IPS-15b (cell line): ENCODE data around the gene ALCAM.

ENCODE experiments used
- H3K27me3 ChIP-seq: one replicate; pipeline ENCODE4 v1.6.1; 2013; ENCODE audit warnings: low read length; ENCODE audit not compliant: control insufficient read depth, insufficient read depth
- H3K36me3 ChIP-seq: one replicate; pipeline ENCODE4 v1.6.1; 2013; ENCODE audit warnings: low read length; ENCODE audit not compliant: control insufficient read depth, insufficient read depth
- H3K4me1 ChIP-seq: one replicate; pipeline ENCODE4 v1.6.1; 2013; ENCODE audit warnings: mild to moderate bottlenecking, low read length; ENCODE audit not compliant: control insufficient read depth, insufficient read depth
- H3K4me3 ChIP-seq: one replicate; pipeline ENCODE4 v1.5.1; 2013; ENCODE audit warnings: low read depth, low read length
- H3K9ac ChIP-seq: one replicate; pipeline ENCODE4 v1.6.1; 2013; ENCODE audit warnings: low read depth, mild to moderate bottlenecking, low read length
- H3K9me3 ChIP-seq: one replicate; pipeline ENCODE4 v1.6.1; 2013; ENCODE audit warnings: mild to moderate bottlenecking, low read length; ENCODE audit not compliant: control insufficient read depth, insufficient read depth

ALCAM gene

DNA sequence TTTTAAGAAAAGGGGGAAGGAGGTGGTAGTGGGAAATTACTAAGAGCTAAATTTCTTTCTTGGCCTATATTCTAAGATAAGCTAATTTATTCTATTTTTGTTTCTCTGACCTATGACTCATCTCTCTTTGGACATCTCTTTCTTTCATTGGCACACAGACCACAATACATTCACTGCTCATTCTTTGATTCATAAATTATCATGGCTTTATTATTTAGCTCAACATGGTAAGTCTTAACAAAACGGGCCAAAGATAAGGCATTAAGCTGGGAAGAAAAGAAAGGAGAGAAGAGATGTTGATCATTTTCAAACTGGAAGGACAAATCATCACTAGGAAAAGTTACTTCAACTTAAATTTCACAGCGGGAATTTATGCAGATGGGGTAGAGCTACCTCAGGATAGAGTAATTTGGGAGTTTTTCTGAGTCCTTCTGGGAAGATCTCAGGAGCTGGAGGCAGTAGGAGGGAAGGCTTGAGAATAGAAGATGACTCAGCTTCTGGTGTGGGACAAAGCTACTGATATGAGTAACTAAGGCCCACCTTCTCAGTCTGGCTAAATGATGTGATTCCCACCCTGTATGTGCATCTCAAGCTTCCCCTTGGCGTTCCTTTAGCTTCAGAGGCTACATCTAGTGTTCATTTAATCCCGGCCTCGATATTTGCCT is 7.5 kb upstream of the ALCAM start:
- Histone ChIP-seq H3K4me3 (no peak overlapping the region), H3K9me3 (no peaks in the 10 kb centered on the region), H3K27me3 (peaks cover 19% of the 10 kb centered on the region), H3K4me1 (peaks cover 5% of the 10 kb centered on the region), H3K36me3 (no peaks in the 10 kb centered on the region), H3K9ac (no peak overlapping the region)

DNA sequence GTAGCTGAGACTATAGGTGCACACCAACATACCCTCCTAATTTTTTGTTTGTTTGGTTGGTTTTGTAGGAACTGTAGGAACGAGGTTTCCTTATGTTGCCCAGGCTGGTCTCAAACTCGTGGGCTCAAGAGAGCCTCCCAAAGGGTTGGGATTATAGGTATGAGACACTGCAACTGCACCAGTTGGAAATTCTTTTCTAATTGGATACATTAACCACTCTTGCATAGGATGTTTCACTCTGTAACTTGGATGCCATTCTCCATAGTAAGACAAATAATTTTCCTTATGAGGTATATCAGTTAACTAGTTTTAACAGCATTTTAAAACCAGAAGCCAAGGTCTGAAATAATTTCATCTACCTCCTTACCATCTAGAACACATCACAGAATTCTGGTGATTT is 6.7 kb upstream of the ALCAM start:
- Histone ChIP-seq H3K4me1 (peaks cover 5% of the 10 kb centered on the region), H3K27me3 (peaks cover 14% of the 10 kb centered on the region), H3K36me3 (no peaks in the 10 kb centered on the region), H3K9me3 (no peaks in the 10 kb centered on the region), H3K9ac (no peak overlapping the region), H3K4me3 (no peak overlapping the region)

DNA sequence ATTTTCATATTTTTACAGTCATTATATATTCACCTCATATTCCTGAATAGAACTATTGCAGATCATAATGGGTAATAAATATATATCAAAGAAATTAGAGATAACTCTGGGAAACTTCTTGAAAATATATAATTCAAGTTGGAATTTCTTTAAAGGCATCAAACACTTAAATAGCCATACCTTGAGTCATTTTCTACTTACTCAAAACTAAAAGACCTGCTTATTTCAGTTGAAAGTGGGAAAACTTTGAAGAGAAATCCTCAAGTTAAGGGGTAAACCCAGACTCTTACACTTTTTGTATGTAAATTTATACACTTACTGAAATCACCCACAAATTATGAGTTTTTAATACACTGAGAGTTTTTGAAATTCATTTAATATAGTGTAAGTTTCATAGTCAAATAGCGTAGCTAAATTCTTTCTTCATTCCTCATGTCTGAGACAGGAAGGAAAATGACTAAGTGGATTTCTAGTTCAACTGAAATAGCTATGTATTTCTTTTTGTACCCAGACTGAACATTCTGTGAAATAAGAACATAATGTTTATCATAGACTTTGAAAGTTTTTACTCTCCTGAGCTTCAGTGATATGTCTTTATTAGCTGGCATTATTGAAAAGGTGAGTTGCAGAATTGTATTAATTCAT is 4.6 kb upstream of the ALCAM start:
- no peak overlapping the region for H3K9ac ChIP-seq
- no peaks in the 10 kb centered on the region for H3K9me3 ChIP-seq
- H3K4me3 ChIP-seq: no peak overlapping the region
- peaks cover 4% of the 10 kb centered on the region for H3K4me1 ChIP-seq
- H3K36me3 ChIP-seq: no peaks in the 10 kb centered on the region
- H3K27me3 ChIP-seq: no peaks in the 10 kb centered on the region

DNA sequence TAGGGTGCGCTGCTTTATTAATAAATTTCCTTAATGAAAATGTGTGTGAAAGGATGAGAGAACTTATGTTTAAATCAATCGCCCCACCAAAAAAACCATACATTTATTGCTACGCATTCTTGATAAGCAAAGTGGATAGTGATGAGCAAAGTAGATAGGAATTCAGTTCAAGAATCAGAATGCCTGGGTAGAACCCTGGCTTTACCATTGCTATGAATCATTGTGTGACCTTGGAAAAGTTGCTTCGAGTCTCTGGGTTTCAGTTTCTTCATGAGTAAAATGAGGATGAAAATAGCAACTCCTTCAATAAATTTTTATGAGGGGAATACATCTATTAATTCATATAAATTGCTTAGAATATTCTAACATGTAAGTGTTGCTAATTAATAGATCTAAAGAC is 2.6 kb upstream of the ALCAM start:
- H3K27me3 ChIP-seq: no peaks in the 10 kb centered on the region
- H3K4me3 ChIP-seq: no peak overlapping the region
- H3K9me3 ChIP-seq: no peaks in the 10 kb centered on the region
- peaks cover 4% of the 10 kb centered on the region for H3K4me1 ChIP-seq
- H3K36me3 ChIP-seq: no peaks in the 10 kb centered on the region
- no peak overlapping the region for H3K9ac ChIP-seq

DNA sequence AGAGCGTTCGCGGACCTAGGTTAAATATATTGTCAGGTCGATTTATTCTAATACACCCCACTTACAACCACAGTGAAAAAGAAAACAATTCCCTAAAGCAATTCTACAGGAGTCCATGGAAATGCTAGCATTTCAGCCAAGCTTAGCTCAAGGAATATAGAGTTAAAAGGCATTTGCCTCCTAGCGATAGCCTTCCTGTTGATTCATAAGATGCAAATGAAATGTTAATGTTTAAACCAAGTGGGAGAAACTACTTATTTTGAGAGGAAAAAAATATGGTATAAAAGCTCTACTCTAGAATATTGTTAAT is 1.7 kb upstream of the ALCAM start:
- Histone ChIP-seq H3K36me3 (no peaks in the 10 kb centered on the region), H3K4me3 (peak overlapping the region; percentile 67), H3K27me3 (no peaks in the 10 kb centered on the region), H3K9ac (no peak overlapping the region), H3K4me1 (peaks cover 4% of the 10 kb centered on the region), H3K9me3 (no peaks in the 10 kb centered on the region)

DNA sequence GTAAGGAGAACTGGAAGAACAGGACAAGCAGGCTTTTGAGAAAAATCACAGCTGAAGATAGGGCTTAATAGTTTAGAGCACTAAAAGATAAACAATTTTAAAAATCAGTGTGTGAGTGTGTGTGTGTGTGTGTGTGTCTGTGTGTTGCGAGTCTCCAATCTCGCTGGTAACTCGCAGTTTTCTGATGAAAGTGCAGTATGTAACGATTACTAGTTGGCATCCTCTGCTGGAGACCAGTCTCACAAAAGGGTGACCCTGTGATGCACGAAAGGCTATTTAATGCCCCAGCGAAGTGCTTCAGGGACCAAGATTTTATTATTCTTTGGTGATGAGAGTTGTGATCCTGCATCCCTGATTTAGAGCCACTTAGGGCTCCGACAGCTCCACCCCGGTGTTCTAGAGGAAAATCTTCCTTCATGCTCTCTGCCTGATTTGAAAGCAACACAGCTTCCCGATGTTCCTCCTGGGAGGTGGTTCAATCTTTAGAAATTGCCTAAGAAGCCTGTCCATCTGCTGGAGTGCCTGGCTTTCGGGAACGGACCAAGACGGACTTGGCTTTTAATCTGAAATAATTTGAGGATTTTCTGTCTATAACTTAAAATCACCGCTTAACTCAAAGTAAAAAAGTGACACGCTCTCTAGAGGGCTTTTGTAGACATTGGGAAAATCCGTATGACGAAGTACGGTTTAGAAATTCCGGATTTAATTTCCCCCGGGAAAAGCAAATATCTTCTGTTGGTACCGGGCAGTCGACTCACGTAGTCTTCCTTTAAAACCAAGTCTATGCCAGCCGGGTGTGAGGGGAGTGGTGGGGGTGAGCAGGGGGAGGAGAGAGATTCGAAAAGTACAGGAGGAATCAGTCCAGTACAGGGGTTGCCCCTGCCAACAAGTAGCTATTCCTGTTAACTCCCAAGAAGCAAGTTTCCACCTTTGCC is 1.1 kb upstream of the ALCAM start:
- Histone ChIP-seq H3K9ac (peak overlapping the region; percentile 28), H3K4me3 (peak overlapping the region; percentile 67), H3K36me3 (no peaks in the 10 kb centered on the region), H3K27me3 (no peaks in the 10 kb centered on the region), H3K4me1 (peaks cover 4% of the 10 kb centered on the region), H3K9me3 (no peaks in the 10 kb centered on the region)

DNA sequence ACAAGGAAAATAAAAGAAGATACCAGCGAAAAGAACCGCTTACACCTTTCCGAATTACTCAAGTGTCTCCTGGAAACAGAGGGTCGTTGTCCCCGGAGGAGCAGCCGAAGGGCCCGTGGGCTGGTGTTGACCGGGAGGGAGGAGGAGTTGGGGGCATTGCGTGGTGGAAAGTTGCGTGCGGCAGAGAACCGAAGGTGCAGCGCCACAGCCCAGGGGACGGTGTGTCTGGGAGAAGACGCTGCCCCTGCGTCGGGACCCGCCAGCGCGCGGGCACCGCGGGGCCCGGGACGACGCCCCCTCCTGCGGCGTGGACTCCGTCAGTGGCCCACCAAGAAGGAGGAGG is 325 bp downstream of the ALCAM start:
- peak overlapping the region; percentile 82 for H3K4me3 ChIP-seq
- H3K9ac ChIP-seq: peak overlapping the region; percentile 57
- H3K9me3 ChIP-seq: no peaks in the 10 kb centered on the region
- no peaks in the 10 kb centered on the region for H3K27me3 ChIP-seq
- no peaks in the 10 kb centered on the region for H3K36me3 ChIP-seq
- H3K4me1 ChIP-seq: peaks cover 8% of the 10 kb centered on the region

DNA sequence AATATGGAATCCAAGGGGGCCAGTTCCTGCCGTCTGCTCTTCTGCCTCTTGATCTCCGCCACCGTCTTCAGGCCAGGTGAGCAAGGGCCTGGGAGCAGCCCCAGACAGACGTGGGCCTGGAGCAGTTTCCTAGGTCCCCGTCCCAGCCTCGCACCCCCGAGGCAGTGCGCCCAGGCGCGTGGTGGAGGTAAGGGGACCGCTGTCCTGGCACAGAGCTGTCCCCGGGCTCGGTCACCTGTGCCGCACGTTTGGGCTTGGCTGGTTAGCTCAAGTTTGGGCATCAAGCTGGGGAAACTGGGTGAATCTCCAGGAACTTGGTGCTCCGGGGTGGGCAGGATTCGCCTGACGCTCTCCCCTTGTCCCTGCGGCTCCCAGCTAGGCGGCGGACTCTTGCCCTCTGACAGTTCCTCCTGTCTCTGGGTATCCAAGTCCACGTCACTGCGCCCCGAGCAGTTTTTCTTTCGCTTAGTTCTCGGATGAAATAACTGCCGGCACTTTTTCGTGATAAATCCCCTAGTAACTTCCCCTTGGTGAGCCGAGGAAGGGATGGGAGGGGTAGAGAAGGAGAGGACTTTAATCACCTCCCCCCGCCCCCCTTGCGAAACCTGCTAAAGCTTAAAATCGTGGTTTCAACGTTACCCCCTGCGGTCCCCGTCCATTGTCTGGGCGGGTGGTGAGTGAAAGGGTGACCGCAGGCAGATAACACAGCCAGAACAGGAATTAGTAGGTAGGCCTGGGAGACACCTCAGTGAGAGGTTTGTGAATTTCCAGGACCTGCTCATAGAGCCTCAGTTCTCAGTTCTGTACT is 901 bp downstream of the ALCAM start:
- Histone ChIP-seq H3K4me3 (peak overlapping the region; percentile 82), H3K4me1 (peaks cover 8% of the 10 kb centered on the region), H3K36me3 (no peaks in the 10 kb centered on the region), H3K9me3 (no peaks in the 10 kb centered on the region), H3K9ac (peak overlapping the region; percentile 57), H3K27me3 (no peaks in the 10 kb centered on the region)

DNA sequence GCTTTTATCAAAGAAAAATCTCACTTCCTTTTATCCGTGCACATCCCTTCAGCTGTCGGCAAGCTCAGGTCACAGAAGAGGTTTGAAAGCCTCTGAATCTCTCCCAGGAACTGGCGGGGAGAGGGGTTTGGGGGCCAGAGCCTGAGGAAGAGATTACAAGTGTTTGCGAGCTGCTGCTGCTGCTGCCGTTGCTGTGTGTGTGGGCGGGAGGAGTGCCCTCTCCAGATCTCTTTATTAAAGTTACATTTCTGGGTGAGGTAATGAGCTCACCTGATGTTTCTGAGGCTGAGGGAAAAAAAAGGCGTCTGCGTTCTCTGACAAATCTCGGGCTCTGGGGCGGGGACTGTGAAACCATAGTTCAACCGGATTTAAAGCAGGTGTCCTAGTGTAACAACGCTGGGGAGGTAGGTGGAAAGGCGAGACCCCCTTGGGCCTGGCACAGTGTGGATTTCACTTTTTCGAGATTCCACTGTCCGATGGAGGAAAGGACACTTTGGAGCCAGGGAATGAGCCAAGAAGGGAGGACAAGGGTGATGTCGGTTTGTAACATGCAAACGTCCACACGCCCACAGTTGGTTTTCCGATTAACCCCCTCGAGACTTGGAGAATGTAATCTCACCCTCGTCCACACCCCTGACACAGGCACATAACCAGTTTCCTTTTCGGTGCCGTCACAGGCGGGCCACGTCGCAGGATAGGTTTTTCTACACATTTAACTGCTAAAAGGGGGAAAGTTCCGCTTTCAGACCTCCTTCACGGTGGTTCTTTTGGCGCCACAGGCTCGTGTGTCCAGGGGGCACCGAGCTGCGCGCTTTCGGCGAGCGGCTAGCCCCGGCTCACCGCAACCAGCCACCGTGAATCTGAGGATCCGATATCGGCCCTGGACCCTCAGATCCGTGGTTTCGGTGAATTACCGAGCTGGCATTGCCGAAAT is 2.1 kb downstream of the ALCAM start:
- Histone ChIP-seq H3K9ac (peak overlapping the region; percentile 32), H3K27me3 (no peaks in the 10 kb centered on the region), H3K36me3 (no peaks in the 10 kb centered on the region), H3K4me1 (peaks cover 8% of the 10 kb centered on the region), H3K4me3 (peak overlapping the region; percentile 82), H3K9me3 (no peaks in the 10 kb centered on the region)

DNA sequence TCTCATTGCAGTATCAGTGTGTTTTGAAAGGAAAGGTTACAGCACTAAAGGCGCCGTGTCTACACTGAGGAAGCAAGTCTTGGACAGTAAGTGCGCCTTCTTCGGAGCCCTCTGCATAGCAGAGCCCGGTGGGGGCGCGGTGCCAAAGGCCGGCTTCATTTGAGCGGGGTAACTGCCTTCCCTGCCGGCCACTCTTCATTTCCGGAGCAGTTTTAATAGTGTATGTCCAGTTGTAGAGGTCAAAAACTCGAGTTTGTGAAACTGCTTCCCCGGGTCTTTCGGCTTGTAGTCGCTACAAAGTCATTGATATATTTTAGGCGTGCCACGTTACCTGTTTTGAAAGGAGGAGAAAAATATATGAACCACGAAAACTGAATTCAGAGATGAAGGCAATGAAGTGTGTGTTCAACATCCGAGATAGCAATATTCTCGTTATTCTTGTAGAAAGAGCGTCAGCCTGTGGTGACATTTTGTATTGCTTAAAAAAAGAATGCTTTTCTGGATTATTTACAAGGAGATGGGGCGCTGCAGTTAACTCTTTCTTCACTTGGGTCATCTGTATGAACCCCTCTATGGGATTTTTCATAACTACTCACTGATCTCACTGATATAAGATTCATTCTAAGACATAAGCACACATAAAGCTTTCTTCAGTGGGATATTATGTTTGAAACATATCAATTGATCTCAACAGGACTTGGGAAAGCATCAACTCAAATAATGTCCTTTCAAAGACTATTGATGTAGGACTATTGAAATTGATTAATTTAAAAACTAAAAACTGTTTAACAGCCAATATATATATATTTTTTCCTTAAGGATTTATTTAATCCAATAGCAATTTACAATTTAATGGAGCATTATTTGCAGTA is 3.0 kb downstream of the ALCAM start:
- H3K4me3 ChIP-seq: peak overlapping the region; percentile 82
- H3K4me1 ChIP-seq: peaks cover 5% of the 10 kb centered on the region
- no peaks in the 10 kb centered on the region for H3K9me3 ChIP-seq
- H3K27me3 ChIP-seq: no peaks in the 10 kb centered on the region
- peak overlapping the region; percentile 28 for H3K9ac ChIP-seq
- no peaks in the 10 kb centered on the region for H3K36me3 ChIP-seq
